ENCODE data around the gene TBCD.

The TBCD gene

DNA sequence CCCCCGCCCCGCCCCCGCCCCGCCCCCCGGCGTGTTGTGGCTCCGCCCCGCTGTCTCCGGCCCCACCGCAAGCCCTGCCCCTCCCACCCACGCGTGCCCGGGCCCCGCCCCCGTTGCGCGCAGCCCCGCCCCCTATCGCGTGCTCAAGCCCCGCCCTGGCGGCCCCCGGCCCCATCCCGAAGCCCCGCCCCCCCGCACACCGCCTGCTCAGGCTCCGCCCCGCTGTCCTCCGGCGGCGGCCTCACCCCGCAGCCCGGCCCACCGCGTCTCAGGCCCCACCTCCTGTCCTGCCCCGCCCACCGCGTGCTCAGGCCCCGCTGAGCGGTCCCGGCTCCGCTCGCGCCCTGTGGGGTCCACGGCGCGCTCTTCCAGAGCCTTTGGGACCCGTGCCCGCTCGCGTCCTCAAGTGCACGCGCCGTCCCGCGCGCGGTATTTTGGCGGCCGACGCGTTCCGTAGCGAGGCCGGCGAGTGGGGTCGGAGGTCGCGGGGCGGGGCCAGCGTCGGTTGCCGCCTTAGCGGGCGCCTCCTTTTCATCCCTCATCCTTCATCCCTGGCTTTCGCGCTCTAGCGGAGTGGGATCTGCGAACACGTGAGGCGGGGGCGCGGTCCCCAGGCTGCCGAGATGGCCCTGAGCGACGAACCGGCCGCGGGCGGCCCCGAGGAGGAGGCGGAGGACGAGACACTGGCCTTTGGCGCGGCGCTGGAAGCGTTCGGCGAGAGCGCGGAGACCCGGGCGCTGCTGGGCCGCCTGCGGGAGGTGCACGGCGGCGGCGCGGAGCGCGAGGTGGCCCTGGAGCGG is at the start of gene TBCD:
Gene TBCD, plus strand, starts transcription at position 495 of the 800 bp plus-strand sequence. Its CDS starts 129 bp downstream, at position 624.
- FAIRE-seq, result no peak

DNA sequence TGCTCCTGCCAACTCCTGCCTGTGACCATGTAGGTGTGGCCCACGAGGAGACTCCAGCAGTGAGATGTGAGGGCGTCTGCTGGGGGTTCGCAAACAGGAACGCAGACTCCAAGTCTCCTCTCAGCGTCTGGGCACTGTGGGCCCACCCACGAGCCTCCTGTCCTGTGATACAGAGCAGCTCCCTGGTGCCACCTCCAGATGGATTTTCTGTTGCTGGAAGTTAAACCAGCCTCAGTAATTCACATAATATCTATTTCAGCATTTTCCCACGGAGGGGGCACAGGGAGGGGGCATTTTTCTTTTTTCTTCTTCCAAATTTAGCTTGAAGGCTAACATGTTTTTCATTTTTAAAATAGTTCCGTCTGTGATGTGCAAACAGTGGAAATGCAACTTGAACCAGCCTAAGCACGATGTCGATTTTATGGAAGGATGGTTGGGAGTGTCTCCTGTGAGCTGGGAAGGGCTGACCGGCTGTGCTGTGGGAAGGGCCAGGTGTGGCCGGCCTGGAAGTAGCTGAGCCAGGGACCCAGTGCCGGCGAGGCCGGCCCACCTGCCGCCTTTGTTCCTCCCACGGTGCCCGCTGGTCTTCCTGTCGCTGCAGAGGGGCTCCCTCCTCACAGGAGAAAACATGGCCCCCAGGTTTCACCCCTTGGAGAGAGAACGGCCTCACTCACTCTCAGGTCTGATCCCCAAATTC is 49.5 kb upstream of the TBCD start:
- FAIRE-seq, result no peak

DNA sequence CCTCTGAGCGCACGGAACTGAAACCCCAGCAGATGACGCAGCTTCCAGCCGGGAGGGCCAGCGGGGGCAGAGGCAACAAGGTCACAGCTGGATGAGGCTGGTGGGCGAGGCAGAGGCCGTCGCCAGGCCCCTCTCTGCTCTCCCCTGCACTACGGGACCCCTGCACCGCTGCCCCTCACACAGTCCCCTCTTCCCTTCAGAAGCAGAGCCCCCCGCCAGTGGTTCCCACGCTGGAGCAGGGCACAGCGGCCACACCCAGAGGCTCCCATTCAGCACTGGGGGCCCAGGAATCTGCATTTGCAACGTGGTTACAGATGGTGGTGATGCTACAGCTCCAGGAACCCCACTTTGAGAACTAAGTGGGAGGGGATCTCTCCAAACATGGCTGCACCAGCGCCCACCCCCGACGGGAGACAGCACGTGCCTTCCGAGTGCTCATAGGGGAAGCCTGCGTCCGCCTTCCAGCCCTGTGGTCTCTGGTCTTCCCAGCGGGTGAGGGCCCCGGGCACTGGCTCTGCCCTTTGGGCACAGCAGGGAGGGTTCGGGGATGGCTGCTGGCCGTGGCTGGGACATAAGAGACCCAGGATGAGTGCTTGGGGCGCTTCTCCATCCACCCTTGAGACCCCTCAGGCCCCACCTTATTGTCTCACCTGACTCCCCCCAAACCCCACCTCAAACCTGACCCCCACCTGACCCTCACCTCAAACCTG is 48.7 kb upstream of the TBCD start:
- no peak for FAIRE-seq

DNA sequence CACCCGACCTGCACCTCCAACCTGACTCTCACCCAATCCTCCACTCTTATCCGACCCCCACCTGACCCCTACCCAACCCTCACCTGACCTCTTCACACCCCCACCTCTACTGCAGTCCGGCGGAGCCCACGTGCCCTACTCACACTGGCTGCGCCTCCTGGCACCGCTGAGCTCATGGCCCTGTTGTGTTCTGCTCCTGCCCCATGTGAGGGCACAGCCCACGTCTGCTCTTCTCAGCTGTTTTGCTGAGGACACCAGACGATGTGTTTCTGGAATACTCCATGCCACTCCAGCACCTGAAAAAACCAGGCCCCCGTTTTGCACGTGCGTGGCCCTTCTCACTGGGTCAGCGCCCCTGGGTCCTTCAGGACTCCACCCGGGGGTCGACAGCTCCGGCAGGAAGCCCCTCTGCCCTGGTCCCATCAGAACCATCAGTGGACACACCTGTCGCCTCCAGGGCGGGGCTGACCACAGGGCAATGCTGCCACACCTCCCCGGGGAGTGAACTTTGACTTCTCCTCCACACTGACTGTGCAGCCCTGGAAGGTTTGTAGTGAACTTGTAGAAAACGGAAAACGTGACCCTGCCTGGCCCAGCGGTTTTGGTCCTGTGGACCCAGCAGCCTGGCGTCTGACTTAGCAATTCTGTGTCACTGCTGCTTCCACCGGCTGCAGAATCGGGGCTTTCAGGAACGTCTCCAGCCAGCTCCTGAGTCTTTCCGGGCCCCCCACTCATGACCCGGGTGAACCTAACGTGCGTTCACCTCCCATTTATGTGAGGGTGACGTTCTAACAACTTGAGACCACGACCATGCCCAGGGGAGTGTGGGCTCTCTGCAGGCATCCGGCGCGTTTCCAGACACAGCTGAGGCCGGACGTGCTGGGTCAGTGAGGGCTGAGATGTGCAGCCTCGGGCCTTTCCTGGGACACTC is 47.7 kb upstream of the TBCD start:
- no peak for FAIRE-seq

DNA sequence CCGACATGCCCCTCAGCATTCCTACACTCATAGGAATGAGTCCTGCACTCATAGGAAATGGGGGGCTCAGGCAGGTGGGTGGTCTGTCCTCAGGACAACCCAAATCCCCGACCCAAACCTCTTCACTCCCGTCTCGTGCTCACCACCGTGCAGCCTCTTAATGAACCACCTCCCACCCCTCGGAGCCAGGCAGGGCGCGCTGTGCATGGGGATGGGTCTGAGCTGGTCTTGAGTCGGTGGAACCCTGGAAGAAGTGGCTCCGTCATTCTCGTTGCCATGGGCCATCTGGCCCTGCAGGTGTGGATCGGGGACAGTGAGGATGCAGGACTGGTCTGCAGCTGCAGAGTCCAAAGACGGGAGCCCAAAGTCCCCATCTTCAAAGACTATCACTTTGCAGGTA is 47.0 kb upstream of the TBCD start:
- no peak for FAIRE-seq

DNA sequence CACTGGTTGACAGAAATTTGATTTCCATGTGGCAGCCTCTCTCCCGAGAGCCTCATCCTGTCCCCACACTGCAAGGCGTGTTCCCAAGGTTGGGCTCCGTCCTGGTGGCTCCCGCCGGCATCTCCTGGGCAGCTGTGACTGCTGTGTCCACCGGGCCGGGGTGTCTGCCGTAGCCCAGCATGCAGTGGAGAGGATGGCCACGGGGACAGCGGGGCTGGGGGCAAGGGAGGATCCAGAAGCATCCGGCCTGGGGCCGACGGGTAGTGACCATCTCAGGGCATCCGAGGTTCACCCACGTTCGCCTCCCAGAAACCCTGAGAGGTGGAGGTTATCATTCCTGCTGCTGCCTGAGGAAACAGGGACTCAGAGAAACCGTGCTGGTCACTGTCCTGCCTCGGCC is 46.1 kb upstream of the TBCD start:
- FAIRE-seq, result no peak

DNA sequence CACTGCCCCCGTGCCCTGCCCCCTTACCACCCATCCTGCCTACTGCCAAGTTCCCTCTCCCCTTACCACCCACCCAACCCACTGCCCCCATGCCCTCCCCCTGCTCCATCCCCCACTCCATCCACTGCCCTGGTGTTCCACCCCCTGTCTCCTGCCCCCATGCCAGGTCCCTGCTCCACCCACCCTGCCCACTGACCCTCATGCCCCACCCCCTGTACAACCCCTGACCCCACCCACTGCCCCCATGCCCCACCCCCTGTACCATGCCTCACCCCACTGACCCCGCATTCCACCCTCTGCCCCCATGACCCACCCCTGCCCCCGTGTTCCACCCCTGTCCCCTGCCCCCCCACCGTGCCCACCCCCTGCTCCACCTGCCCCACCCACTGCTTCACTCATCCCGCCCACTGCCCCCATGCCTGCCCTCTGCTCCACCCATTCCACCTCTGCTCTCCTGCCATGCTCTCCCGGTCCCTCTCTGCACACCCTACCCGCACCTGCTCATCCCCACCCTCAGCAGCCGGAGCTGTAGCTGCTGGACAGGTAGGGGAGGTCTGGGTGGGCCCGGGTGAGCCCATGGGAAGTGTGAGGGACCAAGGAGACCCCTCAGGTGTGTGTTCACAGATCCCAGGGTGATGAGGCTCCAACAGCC is 42.7 kb upstream of the TBCD start:
- no peak for FAIRE-seq

DNA sequence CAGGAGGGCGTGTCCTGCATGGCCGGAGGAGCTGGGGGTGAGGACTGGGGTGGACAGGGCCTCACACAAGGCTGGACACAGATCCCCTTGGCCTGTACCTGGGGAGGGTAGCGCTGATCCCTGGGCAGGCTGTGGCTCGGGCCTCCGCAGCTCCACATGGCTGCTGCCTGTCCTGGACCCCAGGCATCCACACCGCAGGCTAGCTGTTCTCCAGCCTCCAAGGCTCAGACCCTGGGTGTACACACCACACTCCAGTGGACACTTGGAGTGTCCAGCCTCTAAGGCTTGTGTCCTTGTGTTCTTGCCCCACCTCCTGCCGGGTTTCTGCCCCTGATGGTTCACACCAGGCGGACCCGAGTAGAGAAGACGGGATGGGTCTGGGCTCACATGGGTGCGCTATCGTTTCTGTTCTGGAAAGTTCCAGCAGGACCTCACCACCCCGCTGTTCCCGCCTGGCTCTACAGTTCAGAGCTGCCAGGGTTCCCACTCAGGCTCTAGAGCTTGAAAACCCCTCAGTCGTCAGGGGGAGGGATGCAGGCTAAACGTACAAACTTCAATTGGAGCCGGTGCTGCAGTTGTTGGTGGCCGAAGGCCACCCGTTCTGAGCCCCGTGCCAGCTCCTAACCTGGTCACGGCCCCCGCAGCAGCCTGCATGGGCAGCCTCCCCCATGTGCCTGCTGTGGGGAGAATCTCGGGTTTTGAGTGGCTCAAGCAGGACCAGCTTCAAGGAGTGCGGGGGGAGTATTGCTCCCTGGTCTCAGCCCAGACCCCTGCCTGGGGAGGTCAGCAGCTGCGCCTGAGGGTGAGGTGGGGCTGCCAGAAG is 42.0 kb upstream of the TBCD start:
- FAIRE-seq, result no peak

DNA sequence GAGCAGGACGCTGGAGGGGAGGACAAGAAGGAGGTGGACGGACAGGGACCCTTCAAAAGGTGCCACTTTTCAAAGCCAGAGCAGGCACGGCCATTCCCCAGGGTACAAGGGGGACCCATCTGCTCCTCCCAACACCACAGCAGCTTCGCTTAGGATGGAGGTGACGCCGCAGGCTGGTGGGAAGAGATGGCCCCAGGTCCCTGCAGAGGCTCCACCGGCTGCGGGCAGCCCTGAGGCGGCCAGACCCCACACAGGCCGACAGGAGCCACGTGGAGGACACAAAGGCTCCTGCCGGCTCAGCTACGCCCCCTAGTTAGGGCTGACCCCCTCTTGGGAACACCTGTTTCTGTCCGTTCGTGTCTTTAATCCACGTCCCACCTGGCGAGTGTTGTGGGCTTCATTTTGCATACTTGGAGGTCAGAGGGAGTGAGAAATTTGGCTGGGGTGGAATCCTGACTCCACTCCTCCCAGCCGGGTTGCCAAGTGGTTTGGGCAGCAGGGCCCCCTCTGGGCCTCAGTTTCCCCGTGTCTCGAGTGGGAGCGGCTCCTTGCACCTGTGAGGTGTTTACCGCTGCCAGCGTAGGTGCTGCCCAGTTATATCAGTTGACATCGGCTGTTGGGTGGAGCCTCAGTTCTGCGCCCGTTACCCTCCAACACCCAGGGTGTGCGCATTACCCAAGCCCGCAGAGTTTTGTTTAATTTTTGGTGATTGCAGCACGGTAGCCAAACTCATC is 41.2 kb upstream of the TBCD start:
- FAIRE-seq, result no peak

DNA sequence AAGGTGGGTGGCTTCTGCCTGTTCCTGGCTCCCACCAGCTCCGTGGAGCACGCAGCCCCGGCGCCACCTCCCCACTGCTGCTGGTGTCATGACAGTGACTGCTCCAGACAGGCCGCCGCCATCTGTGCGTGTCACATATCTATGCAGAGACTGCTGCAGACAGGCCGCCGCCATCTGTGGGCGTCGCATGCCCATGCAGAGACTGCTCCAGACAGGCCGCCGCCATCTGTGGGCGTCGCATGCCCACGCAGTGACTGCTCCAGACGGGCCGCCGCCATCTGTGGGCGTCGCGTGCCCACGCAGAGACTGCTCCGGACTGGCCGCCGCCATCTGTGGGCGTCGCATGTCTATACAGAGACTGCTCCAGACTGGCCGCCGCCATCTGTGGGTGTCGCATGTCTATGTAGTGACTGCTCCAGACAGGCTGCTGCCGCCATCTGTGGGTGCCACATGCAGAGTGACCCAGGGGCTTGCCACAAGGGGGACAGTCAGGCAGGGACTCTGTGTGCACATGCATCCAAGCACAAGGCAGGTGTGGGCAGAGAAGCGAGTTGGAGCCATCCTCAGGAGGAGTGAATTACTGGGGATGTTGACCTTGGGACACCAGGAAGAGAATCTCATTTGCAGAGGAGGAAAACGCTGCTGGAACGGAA is 38.7 kb upstream of the TBCD start:
- no peak for FAIRE-seq

DNA sequence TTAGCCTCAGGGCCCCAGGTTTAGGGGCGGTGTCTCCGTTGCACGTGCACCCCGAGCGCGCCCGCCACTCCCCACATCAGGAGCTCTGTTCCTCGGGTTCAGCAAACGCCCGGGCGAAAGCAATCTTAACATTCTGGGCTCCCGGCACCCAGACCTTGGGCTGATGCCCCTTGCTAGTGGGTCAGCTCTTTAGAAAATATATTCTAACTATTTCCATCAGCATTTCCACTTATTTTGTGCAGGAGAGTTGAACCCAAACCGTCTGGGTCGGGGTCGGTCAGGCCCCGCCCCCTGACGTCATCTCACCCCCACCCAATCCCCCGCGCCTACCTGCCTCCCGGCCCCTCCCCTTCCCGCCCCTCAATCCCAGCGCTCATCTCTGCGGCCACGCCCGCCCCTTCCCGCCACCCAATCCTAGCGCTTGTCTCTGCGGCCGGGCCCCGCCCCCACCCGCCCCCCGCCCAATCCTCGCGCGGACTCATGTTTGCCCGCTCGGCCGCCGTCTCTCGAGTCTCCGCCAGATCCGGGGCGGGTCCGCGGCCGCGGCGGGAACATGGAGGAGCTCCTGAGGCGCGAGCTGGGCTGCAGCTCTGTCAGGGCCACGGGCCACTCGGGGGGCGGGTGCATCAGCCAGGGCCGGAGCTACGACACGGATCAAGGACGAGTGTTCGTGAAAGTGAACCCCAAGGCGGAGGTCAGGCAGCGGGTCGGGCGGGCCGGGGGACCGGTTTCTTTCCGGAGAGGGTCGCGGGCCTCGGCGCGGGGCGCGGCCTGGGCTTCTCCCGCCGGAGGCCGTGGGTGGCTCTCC is 35.5 kb upstream of the TBCD start, which contains the start of gene FN3KRP:
Gene FN3KRP, plus strand, starts transcription at position 504 of the 808 bp plus-strand sequence. Its CDS starts 50 bp downstream, at position 554.
- FAIRE-seq, result no peak

DNA sequence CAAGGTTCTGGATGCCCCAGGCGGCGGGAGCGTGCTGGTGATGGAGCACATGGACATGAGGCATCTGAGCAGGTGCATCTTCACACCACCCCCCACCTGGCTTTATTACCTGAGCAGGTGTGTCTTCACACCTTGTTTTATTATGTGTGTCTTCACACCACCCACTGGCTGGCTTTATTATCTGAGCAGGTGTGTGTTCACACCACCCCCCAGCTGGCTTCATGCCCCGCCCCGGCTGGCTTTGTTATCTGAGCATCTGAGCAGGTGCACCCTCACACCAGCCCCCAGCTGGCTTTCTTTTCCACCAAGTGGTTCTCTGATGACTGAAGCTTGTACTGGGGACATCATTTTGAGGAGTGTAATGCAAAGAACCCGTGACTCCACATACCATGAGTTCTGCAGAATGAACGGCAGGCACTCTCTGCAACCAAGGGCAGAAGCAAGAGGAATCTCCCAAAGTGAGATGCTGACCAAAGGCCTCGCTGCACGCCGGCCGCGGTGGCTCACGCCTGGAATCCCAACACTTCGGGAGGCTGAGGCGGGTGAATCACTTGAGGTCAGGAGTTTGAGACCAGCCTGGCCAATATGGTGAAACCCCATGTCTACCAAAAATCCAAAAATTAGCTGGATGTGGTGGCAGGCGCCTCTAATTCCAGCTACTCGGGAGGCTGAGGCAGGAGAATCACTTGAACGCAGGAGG is 32.7 kb upstream of the TBCD start:
- no peak for FAIRE-seq

DNA sequence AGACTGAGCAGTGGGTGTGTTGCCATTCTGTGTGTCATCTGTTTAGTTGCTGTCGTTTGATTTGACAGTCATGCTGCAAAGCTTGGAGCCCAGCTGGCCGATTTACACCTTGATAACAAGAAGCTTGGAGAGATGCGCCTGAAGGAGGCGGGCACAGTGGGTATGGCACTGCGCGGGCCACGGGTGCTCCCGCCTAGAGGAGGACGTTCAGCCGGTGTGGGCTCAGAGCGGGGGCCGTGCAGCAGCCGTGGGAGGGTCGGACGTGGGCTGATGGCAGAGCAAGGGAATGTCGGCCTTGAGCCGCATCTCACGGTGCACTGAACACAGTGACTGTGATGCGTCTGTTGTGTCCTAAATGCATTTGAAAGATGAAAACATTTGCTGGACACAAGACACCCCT is 31.7 kb upstream of the TBCD start:
- no peak for FAIRE-seq

DNA sequence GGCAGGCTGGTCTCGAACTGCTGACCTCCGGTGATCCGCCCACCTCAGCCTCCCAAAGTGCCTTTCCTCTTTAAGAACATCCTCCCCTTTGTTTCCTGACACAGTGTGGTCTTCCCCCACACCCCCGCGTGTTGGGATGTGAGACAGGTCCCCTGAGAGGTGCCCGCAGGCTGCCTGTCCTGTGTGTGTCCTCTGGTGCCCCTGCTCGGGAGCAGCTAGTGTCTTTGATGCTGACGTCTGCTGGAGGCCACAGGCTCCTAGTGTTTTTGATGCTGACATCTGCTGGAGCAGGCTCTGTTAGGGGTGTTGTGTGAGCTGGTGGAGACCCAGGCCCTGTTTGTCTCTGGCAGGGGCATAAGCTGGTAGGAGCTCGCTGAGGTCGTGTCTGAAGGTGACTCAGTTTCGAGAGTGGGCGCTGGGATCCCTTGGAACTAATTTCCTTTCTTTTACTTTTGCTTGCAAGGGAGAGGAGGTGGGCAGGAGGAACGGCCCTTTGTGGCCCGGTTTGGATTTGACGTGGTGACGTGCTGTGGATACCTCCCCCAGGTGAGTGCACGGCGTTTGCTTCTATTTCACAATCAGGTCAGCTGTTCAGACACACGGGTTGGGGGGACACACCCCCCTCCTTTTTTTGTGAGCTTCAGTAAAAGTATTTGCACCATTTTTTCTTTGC is 29.4 kb upstream of the TBCD start:
- no peak for FAIRE-seq

DNA sequence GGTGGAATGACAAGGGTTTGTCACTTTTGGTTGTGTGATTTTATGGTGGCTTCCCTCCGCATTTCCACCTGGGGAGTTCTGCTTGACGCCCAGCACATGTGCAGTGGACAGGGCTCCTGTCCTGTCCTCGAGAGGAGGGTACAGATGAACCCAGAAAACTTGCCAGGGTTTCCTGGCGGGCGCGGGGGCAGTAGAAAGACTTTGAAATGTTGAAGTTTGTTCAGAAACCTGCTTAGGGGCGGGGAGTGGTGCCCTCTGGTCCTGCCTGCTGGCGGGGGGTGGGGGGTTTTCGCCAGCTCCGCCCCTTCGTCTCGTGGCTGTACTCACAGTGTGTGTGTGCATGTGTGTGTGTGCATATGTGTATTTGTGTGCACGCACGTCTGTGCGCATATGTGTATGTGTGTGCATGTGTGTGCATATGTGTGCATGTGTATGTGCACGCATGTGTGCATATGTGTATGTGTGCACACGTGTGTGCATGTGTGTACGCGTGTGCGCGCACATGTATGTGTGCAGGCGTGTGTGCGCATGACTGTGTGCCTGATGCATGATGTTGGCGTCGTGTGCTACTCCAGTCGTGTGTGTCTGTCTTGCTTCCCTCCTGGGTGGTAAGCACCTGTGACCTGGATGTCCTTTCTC is 28.6 kb upstream of the TBCD start:
- FAIRE-seq, result no peak

DNA sequence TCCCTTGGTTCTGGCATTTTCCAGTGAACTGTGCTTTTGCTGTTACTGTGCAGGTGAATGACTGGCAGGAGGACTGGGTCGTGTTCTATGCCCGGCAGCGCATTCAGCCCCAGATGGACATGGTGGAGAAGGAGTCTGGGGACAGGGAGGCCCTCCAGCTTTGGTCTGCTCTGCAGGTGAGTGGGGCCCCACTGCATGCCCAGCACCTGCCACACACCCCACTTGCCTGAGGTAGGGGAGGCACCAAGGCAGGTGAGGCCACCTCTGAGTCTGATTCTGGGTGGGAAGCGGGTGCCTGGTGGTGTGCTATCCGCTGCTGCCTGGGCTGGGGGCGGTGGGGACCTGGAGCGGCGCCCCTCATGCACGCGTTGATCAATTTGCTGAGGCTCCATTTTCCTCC is 25.4 kb upstream of the TBCD start:
- FAIRE-seq, result no peak
